Pancreas (tissue), 10 donors: ENCODE measurements around the gene MPRIP. TPM values are rescaled to one million over a fixed set of nuclear protein-coding genes. Genes with fewer than 3 reads are reported as not detected.

Experiments
- ATAC-seq, 4 donors: fragments of 200-7000 bp; cut with Tn5 transposase; one replicate each; pipeline versions ENCODE4 v1.8.0 to v1.9.1; 2020; ENCODE audit warnings: mild to moderate bottlenecking in 4 of 4, moderate library complexity in 4 of 4
- DNase-seq, 6 donors: peaks; one replicate each; pipeline ENCODE4 v3.0.0-alpha.2; 2020
- FAIRE-seq: peaks from 2 replicates; lab custom pipeline; 2012; peaks lifted over from hg19 to GRCh38; lab: Jason Lieb, UNC
- H3K27ac ChIP-seq, 4 donors: fragments of 200-600 bp; sonication (generic); 1 replicate in 3 of 4; 2 replicates in 1 of 4; pipeline versions ENCODE4 v1.5.0 to v1.8.0; 2020
- H3K27me3 ChIP-seq, 4 donors: fragments of 200-600 bp; one replicate each; pipeline ENCODE4 v1.8.0; 2021
- H3K36me3 ChIP-seq, 3 donors: fragments of 200-600 bp; sonication (generic) in 1 of 3; one replicate each; pipeline versions ENCODE4 v1.5.0 to v1.8.0; 2020 to 2021
- H3K4me1 ChIP-seq, 3 donors: fragments of 200-600 bp; one replicate each; pipeline ENCODE4 v1.8.0; 2021
- H3K4me3 ChIP-seq, 4 donors: fragments of 200-600 bp; sonication (generic) in 2 of 4; one replicate each; pipeline versions ENCODE4 v1.5.0 to v1.8.0; 2020 to 2021
- H3K9me3 ChIP-seq, 4 donors: fragments of 200-600 bp; one replicate each; pipeline ENCODE4 v1.8.0; 2021
- CTCF ChIP-seq, 4 donors: fragments of 200-600 bp; sonication (generic) in 3 of 4; IDR thresholded peaks; one replicate each; pipeline versions ENCODE4 v1.5.0 to v1.8.0; 2021; ENCODE audit warnings: antibody characterized with exemption in 4 of 4
- WGBS, 2 donors: extraction: QIAGEN DNeasy Blood & Tissue Kit; methylation state at CpG; one replicate each; pipeline ENCODE4 v1.1.7; 2013; 5-methylcytosine and 5-hydroxymethylcytosine counted together
- intact Hi-C, 3 donors: fragments of 100-400 bp; cut with DNase I; formaldehyde crosslinking; loops; one replicate each; pipeline versions ENCODE4 v1.11.1 to v1.14.2; 2022
- polyA plus RNA-seq, 2 donors: library from polyadenylated mRNA; stranded (reverse); fragments of 200-250 nt; gene quantifications; one replicate each; pipeline ENCODE4 v1.2.3, GENCODE V29; 2013
- total RNA-seq, 6 donors: library from RNA; stranded (reverse); fragmentation: NEBNext Ultra II Directional in 4 of 6; extraction: Animal tissue kit (Norgen Biotek cat#: 25700) in 4 of 6; gene quantifications; one replicate each; pipeline versions ENCODE4 v1.2.1 to v1.2.4, GENCODE V29; 2021 to 2023
- donor health status: healthy with polysubstance abuse.
- donor health status: DM: no; HTN: no; CAD: no; lungs with moderate emphysema.
- donor health status: DM: no; HTN: no; CAD: no.
- donor health status: control.
- donor health status: control.
- donor health status: Bipolar disorder and iron deficiency.
- donor health status: DM: yes; HTN: yes; CAD: no.
- donor health status: DM: no; HTN: no; CAD: no.
- donor health status: DM: no; HTN: no; CAD: no.
- donor health status: DM: yes; HTN: yes; CAD: no.

Gene MPRIP
- total and polyA plus RNA-seq, 8 donors = 91.8 to 242 (median 107) TPM

GRCh38 chr17:17237026-17237799, 195.0 kb downstream of the MPRIP start, which contains the start of gene FLCN:
Gene FLCN, minus strand, starts transcription at chr17:17237168. Its CDS starts 9,031 bp downstream, at chr17:17228137.
- DNase-seq (peak; percentile 83 to 91 (median 86)), ATAC-seq (peak; percentile 91 to 97 (median 94)), FAIRE-seq (peak; percentile 34)
- no peaks in the 10 kb centered on the region for H3K9me3 ChIP-seq
- H3K27ac ChIP-seq = peak within 1 kb of the TSS; percentile 97 to 99 (median 98)
- TF ChIP-seq CTCF (IDR thresholded peaks at IDR 0.05) = no peak
- H3K4me3 ChIP-seq = peak within 1 kb of the TSS; percentile 99 to 100 (median 99)
- peaks cover 0 to 6% (median 0%) of the 10 kb centered on the region in 3 donors for H3K4me1 ChIP-seq
- no peaks in the 10 kb centered on the region for H3K36me3 ChIP-seq
- intact Hi-C loops = no loop called here
- 0% methylated on average over 43 to 53 of the region's 53 CpGs for WGBS, 2 donors
- no peaks in the 10 kb centered on the region for H3K27me3 ChIP-seq

- no peak for FAIRE-seq
- no peak overlapping the region for H3K27ac ChIP-seq
- no peak for TF ChIP-seq CTCF (IDR thresholded peaks at IDR 0.05)
- no peak for ATAC-seq
- no peak overlapping the region for H3K4me3 ChIP-seq
- DNase-seq = no peak
- intact Hi-C loops = no loop called here
- 55 to 78% methylated on average over 1 of the region's 1 CpG for WGBS, 2 donors
- no peaks in the 10 kb centered on the region for H3K9me3 ChIP-seq
- H3K36me3 ChIP-seq = no peaks in the 10 kb centered on the region
- no peaks in the 10 kb centered on the region for H3K27me3 ChIP-seq
- peaks cover 0 to 6% (median 0%) of the 10 kb centered on the region in 3 donors for H3K4me1 ChIP-seq
Measured at GRCh38 chr17:17239832-17240231, 197.6 kb downstream of the MPRIP start.

GRCh38 chr17:17241656-17242055, 199.4 kb downstream of the MPRIP start:
- peaks cover 0 to 11% (median 0%) of the 10 kb centered on the region in 3 donors for H3K36me3 ChIP-seq
- intact Hi-C loops = no loop called here
- no peak overlapping the region for H3K4me3 ChIP-seq
- FAIRE-seq (no peak), ATAC-seq (no peak), DNase-seq (peak in 2 of 6 donors; percentile 10 to 38)
- no peaks in the 10 kb centered on the region for H3K27me3 ChIP-seq
- no peak for TF ChIP-seq CTCF (IDR thresholded peaks at IDR 0.05)
- no peak overlapping the region for H3K27ac ChIP-seq
- no peaks in the 10 kb centered on the region for H3K9me3 ChIP-seq
- WGBS, 2 donors = 77 to 83% methylated on average over 10 of the region's 10 CpGs
- H3K4me1 ChIP-seq = no peaks in the 10 kb centered on the region

- H3K4me1 ChIP-seq = no peaks in the 10 kb centered on the region
- H3K4me3 ChIP-seq = no peak overlapping the region
- intact Hi-C loops = no loop called here
- ATAC-seq = no peak
- no peak for FAIRE-seq
- DNase-seq = peak in 2 of 6 donors; percentile 32 to 54
- peaks cover 0 to 17% (median 0%) of the 10 kb centered on the region in 3 donors for H3K36me3 ChIP-seq
- H3K9me3 ChIP-seq = no peaks in the 10 kb centered on the region
- no peak overlapping the region for H3K27ac ChIP-seq
- no peak for TF ChIP-seq CTCF (IDR thresholded peaks at IDR 0.05)
- no peaks in the 10 kb centered on the region for H3K27me3 ChIP-seq
- 84 to 90% methylated on average over 7 of the region's 7 CpGs for WGBS, 2 donors
Measured at GRCh38 chr17:17242246-17242645, 200.0 kb downstream of the MPRIP start.

Other genes with a start within 250 kb of the MPRIP start
- under 1 TPM in 1 of 6 donors, not detected in 5; 0.16 TPM for gene TNFRSF13B, start 70.3 kb upstream of the MPRIP start, total RNA-seq
- gene TNFRSF13B, start 70.3 kb upstream of the MPRIP start, polyA plus RNA-seq = not detected
- 1 to 10 TPM; 1.5 to 3.4 (median 2.3) TPM for gene PLD6, start 163.9 kb downstream of the MPRIP start, total RNA-seq
- 1 to 10 TPM; 2.3 to 3.4 TPM for gene PLD6, start 163.9 kb downstream of the MPRIP start, polyA plus RNA-seq
- gene FLCN, start 194.7 kb downstream of the MPRIP start, total RNA-seq = 10 to 100 TPM; 14.1 to 42.1 (median 16.8) TPM
- gene FLCN, start 194.7 kb downstream of the MPRIP start, polyA plus RNA-seq = 10 to 100 TPM; 27.2 to 30.1 TPM
- 10 to 100 TPM; 24.7 to 51.1 (median 31.5) TPM for gene COPS3, start 238.8 kb downstream of the MPRIP start, total RNA-seq
- 10 to 100 TPM; 17.6 to 37.9 TPM for gene COPS3, start 238.8 kb downstream of the MPRIP start, polyA plus RNA-seq